SU-DHL-6 (cell line): Measurements from ENCODE around the gene MYMK.

Source experiments
- H2AFZ ChIP-seq: fragments of 200-600 bp; sonication (generic); 2 replicates; pipeline ENCODE4 v1.6.1; 2014; ENCODE audit warnings: low read depth, mild to moderate bottlenecking, moderate library complexity, mixed read lengths, antibody characterized with exemption, low read length; ENCODE audit not compliant: severe bottlenecking
- H3F3A ChIP-seq: fragments of 200-600 bp; shearing (Covaris generic); 2 replicates; pipeline ENCODE4 v1.6.0; 2016; ENCODE audit warnings: antibody characterized with exemption, mild to moderate bottlenecking; ENCODE audit not compliant: insufficient read depth
- H3K27ac ChIP-seq: fragments of 200-600 bp; sonication (generic); 2 replicates; pipeline ENCODE4 v1.5.1; 2016; ENCODE audit warnings: low read depth, mild to moderate bottlenecking, low read length, moderate library complexity, mixed read lengths
- H3K27me3 ChIP-seq: fragments of 200-600 bp; sonication (generic), shearing (Covaris generic); 2 replicates; pipeline ENCODE4 v1.6.0; 2014; ENCODE audit warnings: mild to moderate bottlenecking, low read length
- H3K36me3 ChIP-seq: fragments of 200-600 bp; sonication (generic); 2 replicates; pipeline ENCODE4 v1.6.1; 2014; ENCODE audit warnings: mild to moderate bottlenecking, low read length, mixed read lengths
- H3K4me2 ChIP-seq: fragments of 300-600, 200-600 bp; shearing (Covaris generic), sonication (generic); 2 replicates; pipeline ENCODE4 v1.6.0; 2014; ENCODE audit warnings: low read length, low read depth, mild to moderate bottlenecking; ENCODE audit not compliant: poor library complexity, severe bottlenecking
- H3K4me3 ChIP-seq: fragments of 200-600 bp; sonication (generic); 2 replicates; pipeline ENCODE4 v1.5.1; 2014; ENCODE audit warnings: antibody characterized with exemption, low read length, mild to moderate bottlenecking, mixed read lengths; ENCODE audit not compliant: insufficient read depth, poor library complexity, severe bottlenecking
- H3K79me2 ChIP-seq: fragments of 200-600 bp; sonication (generic); 2 replicates; pipeline ENCODE4 v1.6.1; 2014; ENCODE audit warnings: mild to moderate bottlenecking, low read length, moderate library complexity; ENCODE audit not compliant: insufficient read depth
- H3K9ac ChIP-seq: fragments of 200-600 bp; sonication (generic); 2 replicates; pipeline ENCODE4 v1.7.0; 2014; ENCODE audit warnings: mild to moderate bottlenecking, low read length
- H3K9me2 ChIP-seq: fragments of 200-600 bp; sonication (generic); replicated peaks from 2 replicates; pipeline ENCODE4 v1.6.1; 2014; ENCODE audit warnings: low read length; ENCODE audit not compliant: insufficient read depth
- H3K9me3 ChIP-seq: fragments of 200-600 bp; sonication (generic); 2 replicates; pipeline ENCODE4 v1.6.1; 2014; ENCODE audit warnings: low read length, mixed read lengths; ENCODE audit not compliant: insufficient read depth
- H4K20me1 ChIP-seq: fragments of 200-600 bp; sonication (generic); 2 replicates; pipeline ENCODE4 v1.6.1; 2014; ENCODE audit warnings: low read depth, mild to moderate bottlenecking, antibody characterized with exemption, low read length, moderate library complexity, mixed read lengths
- EZH2phosphoT487 ChIP-seq: fragments of 200-600 bp; sonication (generic), shearing (Covaris generic); conservative IDR thresholded peaks from 2 replicates; pipeline ENCODE4 v1.6.1; 2018; ENCODE audit warnings: mild to moderate bottlenecking, antibody characterized with exemption, low read length, moderate library complexity, mixed read lengths
- TF ChIP-seq, protein P1 (sequence below): fragments of 200-600 bp; sonication (generic); IDR thresholded peaks from one replicate; pipeline ENCODE4 v1.5.1; 2017; ENCODE audit warnings: antibody characterized with exemption, mild to moderate bottlenecking, low read length, moderate library complexity; ENCODE audit not compliant: insufficient read depth, poor library complexity, severe bottlenecking

MYMK gene

DNA sequence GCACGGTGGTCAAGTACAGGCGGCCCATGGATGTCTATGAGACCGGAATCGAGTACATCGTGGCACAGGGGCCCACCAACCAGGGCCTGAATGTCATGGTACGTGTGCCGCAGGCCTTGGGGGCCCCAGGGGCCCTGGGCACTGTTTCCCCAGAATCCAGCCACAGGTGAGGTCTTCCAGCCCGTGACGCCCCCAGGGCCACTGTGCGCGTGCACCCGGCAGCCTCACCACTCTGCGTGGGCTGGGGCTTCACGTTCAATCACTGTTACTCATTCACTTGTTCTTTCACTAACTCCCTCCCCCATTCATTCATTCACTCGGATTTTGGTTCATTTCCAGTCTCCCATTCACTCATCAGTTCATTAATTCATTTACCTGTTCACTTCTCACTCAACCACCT lies 22.4 kb upstream of the MYMK start:
- Histone ChIP-seq H3K9ac (no peak overlapping the region), H2AFZ (no peak overlapping the region), H4K20me1 (no peaks in the 10 kb centered on the region), H3K4me2 (no peak overlapping the region), H3K27me3 (no peaks in the 10 kb centered on the region), H3K9me2 (no peaks in the 10 kb centered on the region), H3K4me3 (no peak overlapping the region), H3K36me3 (no peaks in the 10 kb centered on the region), H3K27ac (no peak overlapping the region), H3K79me2 (no peaks in the 10 kb centered on the region), H3F3A (no peaks in the 10 kb centered on the region), H3K9me3 (no peaks in the 10 kb centered on the region)
- TF ChIP-seq, protein P1, sequence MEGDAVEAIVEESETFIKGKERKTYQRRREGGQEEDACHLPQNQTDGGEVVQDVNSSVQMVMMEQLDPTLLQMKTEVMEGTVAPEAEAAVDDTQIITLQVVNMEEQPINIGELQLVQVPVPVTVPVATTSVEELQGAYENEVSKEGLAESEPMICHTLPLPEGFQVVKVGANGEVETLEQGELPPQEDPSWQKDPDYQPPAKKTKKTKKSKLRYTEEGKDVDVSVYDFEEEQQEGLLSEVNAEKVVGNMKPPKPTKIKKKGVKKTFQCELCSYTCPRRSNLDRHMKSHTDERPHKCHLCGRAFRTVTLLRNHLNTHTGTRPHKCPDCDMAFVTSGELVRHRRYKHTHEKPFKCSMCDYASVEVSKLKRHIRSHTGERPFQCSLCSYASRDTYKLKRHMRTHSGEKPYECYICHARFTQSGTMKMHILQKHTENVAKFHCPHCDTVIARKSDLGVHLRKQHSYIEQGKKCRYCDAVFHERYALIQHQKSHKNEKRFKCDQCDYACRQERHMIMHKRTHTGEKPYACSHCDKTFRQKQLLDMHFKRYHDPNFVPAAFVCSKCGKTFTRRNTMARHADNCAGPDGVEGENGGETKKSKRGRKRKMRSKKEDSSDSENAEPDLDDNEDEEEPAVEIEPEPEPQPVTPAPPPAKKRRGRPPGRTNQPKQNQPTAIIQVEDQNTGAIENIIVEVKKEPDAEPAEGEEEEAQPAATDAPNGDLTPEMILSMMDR: no peak
- no peak for TF ChIP-seq EZH2phosphoT487

DNA sequence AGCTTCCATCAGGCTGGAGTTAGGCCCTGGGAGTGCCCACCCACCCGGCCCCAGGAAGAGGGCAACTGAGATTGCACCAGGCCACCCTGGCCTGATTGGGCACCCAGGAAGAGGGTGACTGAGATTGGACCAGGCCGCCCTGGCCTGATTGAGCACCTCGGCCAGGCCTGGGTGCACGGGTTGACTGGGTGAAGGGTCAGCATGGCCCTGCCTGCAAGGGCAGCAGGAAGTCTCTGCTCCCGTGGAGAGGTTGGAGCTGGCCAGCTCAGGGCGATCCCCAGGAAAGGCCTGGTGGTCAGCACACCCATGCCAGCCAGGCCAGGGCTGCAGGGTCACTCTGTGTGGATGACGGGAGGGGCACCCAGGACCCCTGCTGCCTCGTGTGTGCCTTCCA lies 21.5 kb upstream of the MYMK start:
- H3K9me3 ChIP-seq: no peaks in the 10 kb centered on the region
- H3K9ac ChIP-seq: no peak overlapping the region
- no peak overlapping the region for H3K4me2 ChIP-seq
- no peaks in the 10 kb centered on the region for H3K79me2 ChIP-seq
- H3K4me3 ChIP-seq: no peak overlapping the region
- TF ChIP-seq, protein P1: no peak
- TF ChIP-seq EZH2phosphoT487: no peak
- no peaks in the 10 kb centered on the region for H3K27me3 ChIP-seq
- no peak overlapping the region for H2AFZ ChIP-seq
- no peaks in the 10 kb centered on the region for H3K36me3 ChIP-seq
- no peak overlapping the region for H3K27ac ChIP-seq
- H4K20me1 ChIP-seq: no peaks in the 10 kb centered on the region
- H3K9me2 ChIP-seq: no peaks in the 10 kb centered on the region
- H3F3A ChIP-seq: no peaks in the 10 kb centered on the region

DNA sequence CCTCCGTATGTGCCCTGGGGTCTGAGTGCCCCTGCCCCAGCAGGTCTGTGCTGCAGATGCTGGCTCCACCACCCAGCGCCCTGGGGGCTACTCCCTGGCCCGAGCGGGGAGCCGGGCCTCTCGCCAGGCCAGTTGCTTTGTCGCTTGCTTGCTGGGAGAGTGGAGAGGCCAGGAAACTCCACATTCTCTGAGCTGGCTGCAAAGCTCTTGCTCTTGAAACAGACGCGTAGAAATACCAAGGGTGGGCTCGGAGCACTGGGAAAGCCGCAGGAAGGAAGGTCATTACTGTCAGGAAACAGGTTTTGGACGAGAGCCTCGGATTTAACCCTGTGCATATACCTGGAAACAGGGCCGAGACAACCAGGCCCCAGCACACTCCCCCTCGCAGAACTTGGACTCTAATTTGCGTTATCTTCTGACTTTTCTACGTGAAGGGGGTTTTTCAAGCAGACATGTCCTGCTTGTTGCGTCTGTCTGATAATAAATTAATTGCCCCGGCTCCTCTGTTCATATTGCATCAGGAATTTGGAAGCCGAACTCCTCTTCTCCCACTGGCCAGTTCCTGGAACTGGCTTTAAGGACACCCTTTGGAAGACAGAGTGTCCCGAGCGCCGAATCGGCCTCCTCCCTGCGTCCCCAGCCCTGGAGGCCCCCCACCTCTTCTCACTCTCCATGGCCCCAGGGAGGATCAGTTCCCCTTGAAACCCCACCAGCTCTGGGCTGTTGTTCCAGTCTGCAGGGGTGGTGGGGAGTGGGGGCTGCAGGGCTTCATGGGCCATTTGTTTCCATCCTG lies 20.9 kb upstream of the MYMK start:
- Histone ChIP-seq H4K20me1 (no peaks in the 10 kb centered on the region), H3K36me3 (no peaks in the 10 kb centered on the region), H3K27ac (no peak overlapping the region), H3K9me2 (no peaks in the 10 kb centered on the region), H3F3A (no peaks in the 10 kb centered on the region), H3K4me3 (no peak overlapping the region), H3K79me2 (no peaks in the 10 kb centered on the region), H3K4me2 (no peak overlapping the region), H3K9me3 (no peaks in the 10 kb centered on the region), H3K27me3 (no peaks in the 10 kb centered on the region), H3K9ac (no peak overlapping the region), H2AFZ (no peak overlapping the region)
- no peak for TF ChIP-seq EZH2phosphoT487
- TF ChIP-seq, protein P1: no peak
